ENCODE results near the gene SLC4A5.

DNA sequence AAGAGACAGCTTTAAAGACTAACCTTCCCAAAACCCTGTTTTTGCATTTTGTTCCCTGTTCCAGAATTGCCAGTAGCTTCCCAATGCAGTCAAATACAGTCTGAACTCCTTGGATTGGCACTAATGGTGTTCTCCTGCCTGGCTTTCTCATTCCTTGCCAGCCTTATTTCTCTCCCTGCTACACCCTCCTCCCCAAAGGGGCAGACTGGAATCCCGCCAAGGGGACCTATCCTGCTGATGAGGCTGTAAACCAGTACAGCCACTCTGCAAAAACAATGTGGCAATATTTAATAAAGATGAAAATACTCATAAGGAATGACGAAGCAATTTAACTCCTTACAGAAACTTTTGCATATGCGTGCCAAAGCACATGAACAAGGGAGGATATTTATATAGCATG lies 4.5 kb upstream of the SLC4A5 start:
- TF ChIP-seq, protein P1, sequence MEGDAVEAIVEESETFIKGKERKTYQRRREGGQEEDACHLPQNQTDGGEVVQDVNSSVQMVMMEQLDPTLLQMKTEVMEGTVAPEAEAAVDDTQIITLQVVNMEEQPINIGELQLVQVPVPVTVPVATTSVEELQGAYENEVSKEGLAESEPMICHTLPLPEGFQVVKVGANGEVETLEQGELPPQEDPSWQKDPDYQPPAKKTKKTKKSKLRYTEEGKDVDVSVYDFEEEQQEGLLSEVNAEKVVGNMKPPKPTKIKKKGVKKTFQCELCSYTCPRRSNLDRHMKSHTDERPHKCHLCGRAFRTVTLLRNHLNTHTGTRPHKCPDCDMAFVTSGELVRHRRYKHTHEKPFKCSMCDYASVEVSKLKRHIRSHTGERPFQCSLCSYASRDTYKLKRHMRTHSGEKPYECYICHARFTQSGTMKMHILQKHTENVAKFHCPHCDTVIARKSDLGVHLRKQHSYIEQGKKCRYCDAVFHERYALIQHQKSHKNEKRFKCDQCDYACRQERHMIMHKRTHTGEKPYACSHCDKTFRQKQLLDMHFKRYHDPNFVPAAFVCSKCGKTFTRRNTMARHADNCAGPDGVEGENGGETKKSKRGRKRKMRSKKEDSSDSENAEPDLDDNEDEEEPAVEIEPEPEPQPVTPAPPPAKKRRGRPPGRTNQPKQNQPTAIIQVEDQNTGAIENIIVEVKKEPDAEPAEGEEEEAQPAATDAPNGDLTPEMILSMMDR (conservative IDR thresholded peaks at IDR 0.05), result no peak
- no peak for TF ChIP-seq ZFX (IDR thresholded peaks at IDR 0.05)
